NCI-H146 treated with DMSO at 0.1 percent for 48 hours (cell line): ENCODE measurements around the gene CANT1.
"Not testable (repeated sequence)": the region's sequence is repeated elsewhere in the genome, so short reads cannot be mapped to it uniquely, and the experiment has no call there.

Source experiments
- DNase-seq: peaks from one replicate; lab custom pipeline; 2025; ENCODE audit not compliant: unreplicated experiment; lab: John Stamatoyannopoulos, UW

CANT1 gene

DNA sequence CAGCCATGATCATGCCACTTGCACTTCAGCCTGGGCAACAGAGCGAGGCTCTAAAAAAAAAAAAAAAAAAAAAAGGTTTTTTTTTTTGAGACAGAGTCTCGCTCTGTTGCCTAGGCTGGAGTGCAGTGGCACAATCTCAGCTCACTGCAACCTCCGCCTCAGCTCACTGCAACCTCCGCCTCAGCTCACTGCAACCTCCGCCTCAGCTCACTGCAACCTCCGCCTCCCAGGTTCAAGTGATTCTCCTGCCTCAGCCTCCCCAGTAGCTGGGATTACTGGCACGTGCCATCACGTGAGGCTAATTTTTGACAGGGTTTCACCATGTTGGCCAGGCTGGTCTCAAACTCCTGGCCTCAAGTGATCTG is 46.6 kb downstream of the CANT1 start:
- DNase-seq = not testable (repeated sequence)

DNA sequence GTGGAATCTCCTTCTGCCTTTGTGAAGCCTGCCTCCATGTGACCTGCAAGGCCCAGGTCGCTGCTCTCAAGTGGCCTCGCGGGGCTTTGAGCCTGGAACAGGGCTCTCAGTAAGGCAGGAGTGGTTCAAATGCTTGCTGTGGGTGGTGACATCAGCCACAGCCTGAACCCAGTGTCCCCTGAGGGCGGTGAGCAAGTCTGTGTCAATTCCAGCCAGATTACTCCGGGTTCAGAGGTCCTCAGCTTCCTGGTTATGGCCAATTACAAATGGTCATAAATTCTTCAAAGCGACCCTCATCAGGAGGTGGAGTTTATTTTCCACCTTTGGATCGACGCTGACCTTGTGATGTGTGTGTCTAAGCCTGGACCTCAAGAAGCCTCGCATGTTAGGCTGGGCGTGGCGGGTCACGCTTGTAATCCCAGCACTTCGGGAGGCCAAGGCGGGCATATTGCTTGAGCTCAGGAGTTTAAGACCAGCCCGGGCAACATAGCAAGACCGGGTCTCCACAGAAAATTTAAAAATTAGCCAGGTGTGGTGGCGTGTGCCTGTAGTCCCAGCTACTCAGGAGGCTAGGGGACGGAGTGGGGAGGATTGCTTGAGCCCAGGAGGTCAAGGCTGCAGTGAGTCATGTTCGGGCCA is 47.1 kb downstream of the CANT1 start:
- no peak for DNase-seq

GRCh38 chr17:78961571-78961970 is 48.0 kb downstream of the CANT1 start:
- DNase-seq = no peak

DNA sequence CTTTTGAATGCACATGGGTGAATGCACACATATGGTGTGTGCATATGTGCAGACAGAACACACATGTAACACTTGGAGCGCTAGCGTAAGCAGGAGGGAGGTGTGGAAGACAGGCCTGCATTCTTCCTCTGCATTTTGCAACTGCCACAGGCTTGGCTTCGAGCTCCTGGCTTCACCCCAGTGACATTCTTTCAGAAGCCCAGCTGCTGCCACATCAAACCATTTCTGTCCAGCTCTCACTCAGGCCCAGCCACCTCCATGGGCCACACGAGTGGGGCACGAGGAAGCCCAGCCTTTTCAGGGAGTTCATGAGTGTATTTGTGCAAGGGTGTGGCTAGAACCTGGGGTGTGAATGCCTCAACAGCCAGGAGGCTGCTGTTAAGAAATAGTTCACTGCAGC is 48.6 kb downstream of the CANT1 start:
- no peak for DNase-seq

GRCh38 chr17:78959803-78960202 is 49.8 kb downstream of the CANT1 start:
- DNase-seq = no peak

GRCh38 chr17:78958641-78959127 is 50.9 kb downstream of the CANT1 start:
- no peak for DNase-seq

- no peak for DNase-seq
These were observed 52.4 kb downstream of the CANT1 start for GRCh38 chr17:78957128-78957527.

GRCh38 chr17:78956254-78956653 is 53.3 kb downstream of the CANT1 start:
- DNase-seq = no peak

DNA sequence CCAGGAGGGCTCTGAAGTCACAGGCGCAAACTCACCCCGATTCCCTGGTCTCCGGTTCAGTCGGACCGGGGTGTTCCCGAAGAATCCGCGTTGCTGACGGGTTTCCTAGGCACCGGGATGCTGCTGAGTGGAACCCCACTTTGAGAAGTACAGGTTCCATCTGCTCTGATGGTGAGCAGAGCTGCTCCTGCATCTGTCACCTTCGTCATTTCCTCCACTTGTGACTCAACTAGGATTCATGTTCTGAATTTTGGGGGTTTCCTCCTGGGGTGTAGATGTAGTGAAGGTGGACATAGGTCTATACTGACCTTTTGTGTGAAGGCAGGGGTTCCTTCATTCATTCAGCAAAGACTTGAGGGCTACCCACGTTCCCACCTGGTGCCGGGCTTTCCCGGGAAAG is 54.9 kb downstream of the CANT1 start:
- no peak for DNase-seq

GRCh38 chr17:78953356-78954350 is 55.9 kb downstream of the CANT1 start:
- DNase-seq = no peak

GRCh38 chr17:78952706-78953105 is 56.9 kb downstream of the CANT1 start:
- no peak for DNase-seq

DNA sequence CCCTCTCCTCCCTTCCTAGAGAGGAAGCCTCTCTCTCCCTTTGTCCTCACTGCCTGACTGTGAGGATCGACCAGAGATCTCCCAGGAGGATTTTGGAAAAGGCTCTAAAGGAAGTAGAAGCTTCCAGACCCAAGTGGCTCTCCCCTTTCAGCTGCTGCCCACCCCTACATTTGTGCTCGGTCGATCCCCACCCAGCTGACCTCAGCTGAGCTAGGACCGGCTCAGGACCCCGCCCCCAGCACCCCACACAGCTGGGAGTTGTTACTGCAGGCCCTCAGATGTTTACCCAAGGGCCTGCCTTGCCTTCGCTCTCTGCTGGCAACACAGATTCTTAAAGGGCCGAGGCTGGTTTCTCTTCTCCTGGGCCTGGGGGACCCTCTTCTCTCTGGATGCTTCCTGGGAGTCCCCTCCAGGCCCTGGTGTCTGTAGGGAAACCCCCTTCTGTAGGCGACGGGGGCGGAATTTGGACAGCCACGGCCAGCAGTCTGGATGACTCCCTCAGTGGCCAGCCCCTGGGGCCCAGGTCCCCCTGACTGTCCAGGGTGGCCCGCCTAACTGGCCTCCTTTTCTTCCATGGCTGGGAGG is 57.5 kb downstream of the CANT1 start:
- DNase-seq = no peak

DNA sequence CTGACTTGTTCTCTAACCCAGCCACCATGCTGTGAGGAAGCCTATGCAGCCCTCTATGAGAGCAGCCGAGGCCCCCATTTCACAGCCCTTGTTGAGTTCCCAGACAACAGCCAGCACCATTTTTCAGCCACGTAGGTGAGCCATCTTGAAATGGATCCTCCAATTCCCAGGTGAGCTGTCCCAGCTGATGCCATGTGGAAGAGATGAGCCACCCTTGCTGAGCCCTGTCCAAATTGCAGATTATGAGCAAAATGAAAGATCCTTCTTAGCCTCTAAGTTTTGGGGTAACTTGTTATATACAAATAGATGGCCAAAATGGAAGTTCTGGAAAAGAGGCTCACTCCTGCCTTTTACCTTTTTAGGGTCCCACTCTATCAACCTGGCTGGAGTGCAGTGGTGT is 58.7 kb downstream of the CANT1 start:
- DNase-seq = no peak

GRCh38 chr17:78947235-78948149 is 62.1 kb downstream of the CANT1 start:
- no peak for DNase-seq

- DNase-seq = no peak
These were observed 62.9 kb downstream of the CANT1 start for GRCh38 chr17:78946631-78947030.

DNA sequence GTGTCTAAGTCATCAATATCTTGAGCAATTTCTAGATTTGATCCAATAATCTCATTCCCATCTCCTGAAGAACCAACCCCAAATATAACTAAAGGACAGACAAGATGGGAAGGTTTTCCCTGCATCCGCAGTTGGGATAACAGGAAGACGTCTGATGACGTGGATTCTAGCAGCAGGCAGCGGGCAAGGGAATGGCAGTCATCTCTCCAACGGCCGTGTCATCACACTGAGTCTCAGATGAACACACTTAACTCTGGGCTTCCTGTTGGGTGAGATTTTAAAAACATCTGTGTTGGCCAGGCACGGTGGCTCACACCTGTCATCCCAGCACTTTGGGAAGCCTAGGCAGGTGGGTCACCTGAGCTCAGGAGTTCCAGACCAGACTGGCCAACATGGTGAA is 63.4 kb downstream of the CANT1 start:
- no peak for DNase-seq

DNA sequence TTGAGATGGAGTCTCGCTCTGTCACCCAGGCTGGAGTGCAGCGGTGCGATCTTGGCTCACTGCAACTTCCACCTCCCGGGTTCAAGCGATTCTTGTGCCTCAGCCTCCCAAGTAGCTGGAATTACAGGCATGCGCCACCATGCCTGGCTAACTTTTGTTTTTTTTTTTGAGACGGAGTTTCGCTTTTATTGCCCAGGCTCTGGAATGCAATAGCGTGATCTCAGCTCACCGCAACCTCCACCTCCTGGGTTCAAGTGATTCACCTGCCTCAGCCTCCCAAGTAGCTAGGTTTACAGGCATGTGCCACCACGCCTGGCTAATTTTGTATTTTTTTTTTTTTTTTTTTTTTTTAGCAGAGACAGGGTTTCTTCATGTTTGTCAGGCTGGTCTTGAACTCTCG is 64.1 kb downstream of the CANT1 start:
- DNase-seq = not testable (repeated sequence)

DNA sequence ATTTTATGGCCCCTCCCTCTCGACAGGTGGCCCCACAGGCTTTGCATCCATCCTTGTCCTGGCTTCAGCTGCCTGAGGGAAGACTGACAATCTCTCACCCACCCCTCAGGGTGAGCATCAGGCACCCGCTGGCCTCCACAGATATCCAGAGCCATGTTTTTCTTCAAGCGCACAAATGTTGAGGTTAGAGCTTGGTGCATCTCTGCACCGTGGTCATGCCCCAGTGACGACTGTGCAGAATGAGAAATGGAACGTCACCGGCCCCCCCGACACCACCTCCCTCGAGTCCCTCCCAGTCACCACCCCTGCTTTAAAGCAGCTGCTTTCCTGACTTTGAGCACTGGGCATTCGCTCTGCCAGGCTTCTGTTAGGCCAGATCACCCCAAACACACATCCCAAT is 64.6 kb downstream of the CANT1 start:
- DNase-seq = no peak

GRCh38 chr17:78944026-78944425 is 65.5 kb downstream of the CANT1 start:
- DNase-seq = no peak
